Cardiac muscle cell (in vitro differentiated cells and primary cell): ENCODE measurements around the gene CCDC93. TPM values are rescaled to one million over a fixed set of nuclear protein-coding genes. Genes with fewer than 3 reads are reported as not detected.

Experiments
- DNase-seq, 2 donors: peaks; one replicate each; pipeline versions ENCODE4 v3.0.0 to v3.0.0-alpha.2; 2010 to 2017; ENCODE audit warnings: low read depth in 1 of 2, low spot score in 1 of 2
- H3K27ac ChIP-seq: fragments of 200-600 bp; sonication (generic); 2 replicates; pipeline ENCODE4 v1.5.1; 2016
- H3K27me3 ChIP-seq: fragments of 200-600 bp; sonication (generic); 2 replicates; pipeline ENCODE4 v1.6.0; 2016; ENCODE audit warnings: control low read depth
- H3K36me3 ChIP-seq: fragments of 200-600 bp; sonication (generic); 2 replicates; pipeline ENCODE4 v1.5.1; 2016; ENCODE audit warnings: control low read depth
- H3K4me1 ChIP-seq: fragments of 200-600 bp; sonication (generic); 2 replicates; pipeline ENCODE4 v1.8.1; 2017; ENCODE audit warnings: low read depth, mild to moderate bottlenecking, mixed run types
- H3K4me3 ChIP-seq: fragments of 200-600 bp; sonication (generic); 2 replicates; pipeline ENCODE4 v1.5.1; 2016; ENCODE audit warnings: mild to moderate bottlenecking
- H3K9me3 ChIP-seq: fragments of 200-600 bp; sonication (generic); 2 replicates; pipeline ENCODE4 v1.5.1; 2017; ENCODE audit warnings: low read depth, mild to moderate bottlenecking, control low read depth
- polyA plus RNA-seq: library from polyadenylated mRNA; unstranded; fragments of >200 nt; fragmentation: Nextera tagmentation; extraction: Ambion mirVana; gene quantifications from 2 replicates; pipeline ENCODE4 v1.2.1, GENCODE V29; 2016
- total RNA-seq: library from RNA; depleted of rRNA; stranded (reverse); fragments of >200 nt; gene quantifications from 2 replicates; pipeline ENCODE4 v1.2.3, GENCODE V29; 2016
- TF ChIP-seq, protein P1 (sequence below): IDR thresholded peaks from 2 replicates; pipeline ENCODE4 v1.5.1; 2012; ENCODE audit warnings: low read depth, mild to moderate bottlenecking, low read length

Gene CCDC93
- total and polyA plus RNA-seq, 2 experiments from 2014 or later, result 16.9 to 20.8 TPM

DNA sequence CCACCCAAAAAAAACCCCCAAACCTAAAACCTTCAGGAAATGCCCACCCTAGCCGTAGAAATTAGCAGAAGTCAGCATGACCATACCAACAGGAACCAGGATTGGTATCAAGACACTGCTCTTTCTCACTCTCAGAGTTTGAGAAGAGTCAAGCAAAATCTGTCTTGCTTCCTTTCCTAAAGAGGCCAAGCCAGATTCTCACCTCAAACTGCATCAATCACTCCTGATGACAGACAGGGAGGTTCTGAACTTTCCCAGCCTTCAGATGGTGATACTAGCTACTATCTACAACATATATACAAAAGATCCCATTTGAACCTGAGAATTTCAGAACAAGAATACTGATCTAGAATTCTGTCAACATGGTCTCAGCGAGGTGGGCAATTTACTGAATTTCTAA is 29.7 kb downstream of the CCDC93 start:
- Histone ChIP-seq H3K4me1 (peaks cover 23% of the 10 kb centered on the region), H3K4me3 (no peak overlapping the region), H3K27me3 (no peaks in the 10 kb centered on the region), H3K36me3 (no peaks in the 10 kb centered on the region), H3K27ac (peak overlapping the region; percentile 56), H3K9me3 (no peaks in the 10 kb centered on the region)
- TF ChIP-seq, protein P1, sequence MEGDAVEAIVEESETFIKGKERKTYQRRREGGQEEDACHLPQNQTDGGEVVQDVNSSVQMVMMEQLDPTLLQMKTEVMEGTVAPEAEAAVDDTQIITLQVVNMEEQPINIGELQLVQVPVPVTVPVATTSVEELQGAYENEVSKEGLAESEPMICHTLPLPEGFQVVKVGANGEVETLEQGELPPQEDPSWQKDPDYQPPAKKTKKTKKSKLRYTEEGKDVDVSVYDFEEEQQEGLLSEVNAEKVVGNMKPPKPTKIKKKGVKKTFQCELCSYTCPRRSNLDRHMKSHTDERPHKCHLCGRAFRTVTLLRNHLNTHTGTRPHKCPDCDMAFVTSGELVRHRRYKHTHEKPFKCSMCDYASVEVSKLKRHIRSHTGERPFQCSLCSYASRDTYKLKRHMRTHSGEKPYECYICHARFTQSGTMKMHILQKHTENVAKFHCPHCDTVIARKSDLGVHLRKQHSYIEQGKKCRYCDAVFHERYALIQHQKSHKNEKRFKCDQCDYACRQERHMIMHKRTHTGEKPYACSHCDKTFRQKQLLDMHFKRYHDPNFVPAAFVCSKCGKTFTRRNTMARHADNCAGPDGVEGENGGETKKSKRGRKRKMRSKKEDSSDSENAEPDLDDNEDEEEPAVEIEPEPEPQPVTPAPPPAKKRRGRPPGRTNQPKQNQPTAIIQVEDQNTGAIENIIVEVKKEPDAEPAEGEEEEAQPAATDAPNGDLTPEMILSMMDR, result no peak
- DNase-seq, result no peak

DNA sequence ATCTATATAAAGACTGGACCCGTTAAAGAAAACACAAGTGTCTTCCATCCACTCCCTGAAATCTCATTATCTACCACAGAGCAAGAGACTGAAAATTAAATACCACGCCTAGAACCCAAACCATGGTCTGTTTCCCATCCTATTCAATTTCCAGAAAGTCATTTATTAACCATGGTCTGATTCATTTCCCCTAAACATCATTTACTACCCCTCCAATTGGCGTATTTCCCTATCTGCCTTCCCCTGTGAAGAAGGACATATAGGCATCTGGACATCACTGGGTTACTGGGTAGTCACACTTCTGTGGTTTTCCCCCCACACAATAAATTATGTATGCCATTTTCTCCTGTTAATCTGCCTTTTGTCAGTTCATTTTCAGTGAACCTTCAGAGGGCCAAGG is 30.8 kb downstream of the CCDC93 start:
- TF ChIP-seq, protein P1, result no peak
- no peak overlapping the region for H3K4me3 ChIP-seq
- H3K9me3 ChIP-seq, result no peaks in the 10 kb centered on the region
- peaks cover 23% of the 10 kb centered on the region for H3K4me1 ChIP-seq
- DNase-seq, result peak in 1 of 2 donors; percentile 43
- no peaks in the 10 kb centered on the region for H3K36me3 ChIP-seq
- no peak overlapping the region for H3K27ac ChIP-seq
- H3K27me3 ChIP-seq, result no peaks in the 10 kb centered on the region

- Histone ChIP-seq H3K36me3 (no peaks in the 10 kb centered on the region), H3K27me3 (no peaks in the 10 kb centered on the region), H3K4me3 (no peak overlapping the region), H3K9me3 (no peaks in the 10 kb centered on the region), H3K27ac (no peak overlapping the region), H3K4me1 (peaks cover 23% of the 10 kb centered on the region)
- DNase-seq, result peak; percentile 2 to 12
- TF ChIP-seq, protein P1, result peak; percentile 13
Measured at GRCh38 chr2:117982376-117983033, 31.4 kb downstream of the CCDC93 start.

DNA sequence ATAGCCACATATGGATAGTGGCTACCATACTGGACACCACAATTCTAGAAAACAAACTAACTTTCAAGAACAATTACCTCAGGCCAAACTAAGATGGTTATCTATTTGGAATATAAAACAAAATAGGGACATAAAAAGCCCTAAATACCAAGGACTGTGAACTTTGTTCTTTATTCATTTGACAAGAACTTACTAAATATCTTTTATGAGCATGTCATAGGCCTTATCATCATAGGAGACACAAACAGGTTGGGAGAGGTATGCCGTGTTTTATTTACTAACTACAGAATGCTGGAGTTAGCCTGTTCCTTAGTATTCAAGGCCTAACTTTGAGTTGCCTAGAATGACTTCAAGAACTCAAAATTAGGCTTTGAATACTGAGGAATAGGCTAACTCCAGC is 32.1 kb downstream of the CCDC93 start:
- Histone ChIP-seq H3K36me3 (no peaks in the 10 kb centered on the region), H3K27ac (no peak overlapping the region), H3K27me3 (no peaks in the 10 kb centered on the region), H3K4me1 (peaks cover 23% of the 10 kb centered on the region), H3K9me3 (no peaks in the 10 kb centered on the region), H3K4me3 (no peak overlapping the region)
- no peak for DNase-seq
- TF ChIP-seq, protein P1, result no peak

DNA sequence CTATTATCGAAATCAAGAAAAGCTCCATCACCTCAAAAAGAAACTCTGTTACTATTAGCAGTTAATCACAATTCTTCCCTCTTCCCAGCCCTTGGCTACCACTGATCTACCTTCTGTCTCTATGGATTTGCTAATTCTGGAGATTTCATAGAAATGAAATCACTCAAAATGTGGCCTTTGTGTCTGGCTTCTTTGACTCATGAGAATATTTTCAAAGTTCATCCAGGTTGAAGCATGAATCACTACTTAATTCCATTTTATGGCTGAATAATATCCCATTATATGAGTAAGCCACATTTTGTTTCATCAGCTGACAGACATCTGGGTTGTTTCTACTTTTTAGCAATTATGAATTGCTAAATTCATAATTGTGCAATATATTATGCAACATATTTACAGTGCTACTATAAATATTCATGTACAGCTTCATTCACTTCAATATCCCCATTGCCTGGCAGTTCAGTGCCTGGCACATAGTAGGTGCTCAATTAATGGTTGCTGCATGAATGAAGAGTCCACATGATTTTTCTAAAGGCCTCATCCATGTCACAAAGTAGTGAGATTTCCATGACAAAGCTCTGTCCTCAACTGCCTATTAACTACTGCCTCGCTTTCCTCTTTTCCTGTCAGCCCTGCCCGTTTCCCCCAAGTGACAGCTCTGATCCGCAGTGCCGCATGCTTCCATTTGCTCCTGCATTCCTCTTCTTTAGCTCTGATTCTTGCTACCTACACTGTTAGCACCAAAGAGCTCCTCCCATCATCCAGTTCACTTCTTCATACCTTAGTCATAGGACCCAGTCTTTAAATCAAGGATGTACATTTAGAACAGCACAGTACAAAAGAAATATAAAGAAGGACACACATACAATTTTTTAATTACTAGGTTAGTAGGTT is 32.8 kb downstream of the CCDC93 start:
- no peak overlapping the region for H3K27ac ChIP-seq
- H3K27me3 ChIP-seq, result no peaks in the 10 kb centered on the region
- H3K36me3 ChIP-seq, result no peaks in the 10 kb centered on the region
- H3K9me3 ChIP-seq, result no peaks in the 10 kb centered on the region
- TF ChIP-seq, protein P1, result no peak
- H3K4me3 ChIP-seq, result no peak overlapping the region
- H3K4me1 ChIP-seq, result peaks cover 23% of the 10 kb centered on the region
- DNase-seq, result peak in 1 of 2 donors; percentile 90
